Endothelial cell of hepatic sinusoid (primary cell): ENCODE measurements around the gene WDR27.

ENCODE experiments used
- in situ Hi-C: cut with HindIII; loops from 2 replicates; pipeline ENCODE4 v1.10.0; 2017; ENCODE audit warnings: low sequenced_read_pairs

Gene WDR27

DNA sequence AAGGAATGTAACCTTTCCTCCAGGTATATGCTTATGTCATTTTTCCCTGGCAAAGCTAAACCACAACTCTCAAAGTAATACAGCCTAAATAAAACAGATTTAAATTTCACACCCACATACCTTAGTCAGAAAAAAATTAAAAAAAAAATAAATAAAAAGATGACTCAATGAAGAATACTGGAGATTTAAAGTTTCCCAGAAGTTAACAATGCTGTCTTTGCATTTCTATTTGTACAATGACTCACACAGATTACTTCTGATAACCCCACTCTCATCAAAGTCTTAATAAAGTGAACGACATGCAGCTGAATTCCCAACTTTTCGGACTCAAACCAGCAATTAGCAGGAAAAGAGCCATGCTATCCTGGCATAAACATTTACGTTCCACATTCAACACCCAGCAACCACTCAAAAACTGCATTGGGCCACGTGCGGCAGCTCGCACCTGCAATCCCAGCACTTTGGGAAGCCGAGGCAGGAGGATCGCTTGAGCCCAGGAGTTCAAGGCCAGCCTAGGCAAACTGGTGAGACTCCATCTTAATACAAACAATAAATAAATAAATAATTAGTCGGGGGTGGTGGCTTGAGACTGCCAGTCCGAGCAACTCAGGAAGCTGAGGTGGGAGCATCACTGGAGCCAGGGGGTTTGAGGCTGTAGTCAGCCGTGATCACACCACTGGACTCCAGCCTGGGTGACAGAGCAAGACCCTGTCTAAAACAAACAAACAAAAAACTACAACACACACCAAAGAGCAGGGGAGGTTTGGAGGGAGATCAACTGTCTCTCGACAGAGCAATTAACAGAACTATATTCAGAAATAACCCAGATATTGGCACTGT lies 130.5 kb downstream of the WDR27 start:
- in situ Hi-C loops: no loop called here

DNA sequence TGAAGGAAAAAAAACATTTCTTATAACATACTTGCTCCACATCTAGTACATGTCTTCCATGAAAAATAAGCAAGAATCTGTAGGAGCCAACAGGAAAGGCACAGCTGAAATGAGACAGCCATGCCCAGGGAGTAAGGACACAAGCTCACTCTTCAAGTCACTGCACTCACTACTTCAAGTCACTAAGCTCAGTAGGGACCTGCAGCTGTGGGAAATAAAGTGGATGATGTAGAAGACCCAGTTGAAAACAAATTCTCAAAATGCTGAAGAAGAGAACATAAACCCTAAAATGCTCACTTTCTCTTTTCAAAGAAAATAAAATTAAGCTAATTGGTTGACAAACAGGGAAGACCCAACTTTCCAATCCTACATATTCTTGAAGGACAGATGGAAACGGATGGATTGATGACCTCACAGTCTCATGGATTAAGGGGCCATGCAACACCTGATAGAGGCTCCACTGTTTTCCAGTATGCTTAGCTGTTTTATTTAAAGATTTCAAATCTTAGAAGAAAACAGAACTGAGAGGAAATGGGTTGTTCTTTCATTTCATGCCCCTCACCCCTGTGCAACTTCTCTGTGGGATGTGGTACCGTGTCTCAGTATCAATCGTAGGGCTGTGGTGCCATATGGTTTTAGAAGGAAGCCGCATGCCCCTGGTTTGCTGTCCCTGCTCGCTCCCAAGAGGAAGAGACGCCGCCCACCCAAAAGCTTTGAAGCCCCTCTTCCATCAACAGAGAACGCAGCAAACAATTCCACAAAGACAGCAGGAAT lies 133.3 kb downstream of the WDR27 start:
- in situ Hi-C loops: loop anchor here (5.0 kb wide), 1 partner anchor 49 kb away; no protein-coding TSS in a partner anchor

DNA sequence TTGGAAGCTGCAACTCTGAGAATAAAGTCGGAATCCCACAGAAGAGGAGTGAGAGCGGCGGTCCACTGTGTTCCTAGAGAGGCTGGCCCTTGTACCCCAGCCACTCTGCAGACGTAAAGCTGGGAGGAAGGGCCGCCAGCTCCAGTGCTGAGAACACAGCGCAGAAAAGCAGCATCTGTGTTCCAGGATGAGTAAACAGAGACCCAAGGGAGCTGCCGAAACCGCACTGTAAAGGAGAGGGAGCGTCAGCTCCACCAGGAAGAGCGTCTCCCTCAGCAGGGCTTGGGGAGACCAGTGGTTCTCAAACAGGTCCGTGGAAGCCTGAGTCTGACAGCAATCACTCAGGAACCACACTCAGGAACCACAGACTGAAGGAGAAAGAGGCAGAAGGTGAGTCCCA lies 134.0 kb downstream of the WDR27 start:
- in situ Hi-C loops: loop anchor here (5.0 kb wide), 1 partner anchor 49 kb away; no protein-coding TSS in a partner anchor

- in situ Hi-C loops: loop anchor here (5.0 kb wide), 1 partner anchor 50 kb away; no protein-coding TSS in a partner anchor
These were observed 134.7 kb downstream of the WDR27 start for GRCh38 chr6:169566961-169567750.

GRCh38 chr6:169566319-169566718 lies 135.5 kb downstream of the WDR27 start:
- in situ Hi-C loops: loop anchor here (5.0 kb wide), 1 partner anchor 51 kb away; no protein-coding TSS in a partner anchor

- in situ Hi-C loops: loop anchor here (5.0 kb wide), 1 partner anchor 53 kb away; no protein-coding TSS in a partner anchor
These were observed 137.2 kb downstream of the WDR27 start for GRCh38 chr6:169564453-169565240.

DNA sequence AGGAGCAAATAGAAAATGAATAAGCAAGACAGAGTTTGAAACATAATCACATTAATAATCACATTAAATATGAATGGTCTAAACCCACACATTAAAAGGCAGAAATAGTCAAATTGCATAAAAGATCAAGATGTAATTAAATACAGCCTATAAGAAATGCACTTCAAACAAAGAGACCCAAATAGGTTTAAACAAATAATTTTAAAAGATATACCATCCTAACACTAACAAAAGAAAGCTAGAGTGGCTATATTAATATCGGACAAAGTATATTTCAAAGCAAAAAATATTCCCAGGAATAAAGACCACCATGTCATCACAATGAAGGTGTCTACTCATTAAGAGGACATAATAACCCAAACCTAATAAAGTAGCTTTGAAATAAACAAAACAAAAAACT lies 140.2 kb downstream of the WDR27 start:
- in situ Hi-C loops: no loop called here

- in situ Hi-C loops: no loop called here
These were observed 142.2 kb downstream of the WDR27 start for GRCh38 chr6:169559592-169559991.

GRCh38 chr6:169558774-169559441 lies 142.9 kb downstream of the WDR27 start:
- in situ Hi-C loops: no loop called here

DNA sequence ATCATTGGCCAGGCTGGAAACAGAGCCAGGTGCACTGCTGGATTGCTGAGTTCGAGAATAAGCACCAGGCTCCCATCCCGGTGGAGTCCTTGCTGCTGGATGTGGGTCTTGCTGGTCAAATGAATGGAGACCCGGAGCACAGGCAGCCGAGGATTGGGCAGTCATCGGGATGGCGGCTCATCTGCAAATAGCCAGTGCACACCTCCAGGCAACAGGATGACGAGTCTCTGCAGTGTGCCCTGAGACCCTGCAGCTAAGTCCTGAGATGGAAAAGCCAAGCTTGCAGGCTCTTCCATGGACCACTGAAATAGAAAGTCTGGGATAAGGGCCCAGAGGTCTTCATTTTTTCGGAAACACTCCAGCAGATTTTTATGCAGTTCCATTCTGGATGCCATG lies 143.5 kb downstream of the WDR27 start:
- in situ Hi-C loops: no loop called here

DNA sequence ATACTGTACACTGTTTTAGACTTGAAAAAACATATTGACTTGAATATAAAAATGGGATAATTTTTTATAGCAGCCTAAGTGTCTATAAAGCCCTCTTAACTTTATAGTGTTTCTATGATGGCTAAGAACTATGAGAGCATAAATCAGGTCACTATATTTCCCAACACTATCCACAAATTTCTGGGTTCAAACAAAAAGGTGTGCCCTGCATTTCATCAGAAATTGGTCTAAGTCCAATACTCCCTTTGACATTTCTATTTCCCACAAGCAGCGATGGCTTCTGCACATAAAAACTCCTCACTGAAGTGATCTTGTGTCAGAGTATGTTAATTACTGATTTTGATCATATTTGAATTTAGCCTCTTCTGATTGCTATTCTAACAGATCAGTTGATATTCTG lies 143.9 kb downstream of the WDR27 start:
- in situ Hi-C loops: no loop called here

- in situ Hi-C loops: no loop called here
These were observed 144.9 kb downstream of the WDR27 start for GRCh38 chr6:169556758-169557548.

DNA sequence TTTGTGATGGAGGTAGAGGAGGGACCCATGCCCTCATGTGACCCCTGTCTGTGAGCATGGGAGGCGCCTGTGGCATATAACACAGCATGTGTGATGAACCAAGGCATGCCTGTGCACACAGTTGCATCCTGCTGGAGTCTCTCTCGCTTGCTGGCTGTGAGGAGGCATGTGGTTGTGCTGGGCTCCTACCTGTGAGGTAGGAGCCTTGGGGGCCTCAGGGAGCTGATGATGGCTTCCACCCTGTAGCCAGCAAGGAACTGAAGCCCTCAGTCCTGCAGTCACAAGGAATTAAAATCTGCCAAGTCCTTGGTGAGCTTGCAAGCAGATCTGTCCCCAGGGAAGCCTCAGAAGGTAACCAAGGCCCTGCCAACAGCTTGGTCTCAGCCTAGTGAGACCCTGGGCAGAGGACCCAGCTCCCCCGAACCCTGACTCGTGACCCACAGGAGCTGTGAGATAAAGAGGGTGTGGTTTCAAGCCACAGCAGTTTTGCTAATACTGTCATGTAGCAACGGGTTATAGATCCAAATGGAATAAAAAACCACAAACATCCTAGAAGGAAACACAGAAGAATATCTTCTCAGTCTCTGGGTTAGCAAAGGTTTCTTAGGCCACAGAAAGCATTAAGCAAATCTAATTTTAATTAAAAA lies 145.7 kb downstream of the WDR27 start:
- in situ Hi-C loops: no loop called here

GRCh38 chr6:169545982-169546381 lies 155.8 kb downstream of the WDR27 start:
- in situ Hi-C loops: loop anchor here (5.0 to 10.0 kb wide), 2 partner anchors 99 to 561 kb away; no protein-coding TSS in a partner anchor

DNA sequence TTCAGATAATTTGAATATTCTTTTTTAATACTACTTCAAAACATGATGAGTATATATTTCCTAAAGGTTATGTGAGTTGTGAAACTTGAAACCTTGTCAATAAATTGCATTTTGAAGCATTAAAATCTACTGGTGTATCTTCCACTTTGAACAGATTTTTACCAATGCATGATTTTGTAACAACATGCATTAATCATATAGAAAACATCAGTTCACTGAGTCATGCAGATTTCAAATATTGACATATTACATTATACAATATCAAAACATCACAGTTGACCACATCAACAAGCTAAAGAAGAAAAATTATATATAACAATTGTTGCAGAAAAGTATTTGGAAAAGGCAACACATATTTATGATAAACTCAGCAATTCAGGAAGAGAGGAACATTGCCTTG lies 158.1 kb downstream of the WDR27 start:
- in situ Hi-C loops: loop anchor here (10.0 kb wide), 1 partner anchor 559 kb away; no protein-coding TSS in a partner anchor

DNA sequence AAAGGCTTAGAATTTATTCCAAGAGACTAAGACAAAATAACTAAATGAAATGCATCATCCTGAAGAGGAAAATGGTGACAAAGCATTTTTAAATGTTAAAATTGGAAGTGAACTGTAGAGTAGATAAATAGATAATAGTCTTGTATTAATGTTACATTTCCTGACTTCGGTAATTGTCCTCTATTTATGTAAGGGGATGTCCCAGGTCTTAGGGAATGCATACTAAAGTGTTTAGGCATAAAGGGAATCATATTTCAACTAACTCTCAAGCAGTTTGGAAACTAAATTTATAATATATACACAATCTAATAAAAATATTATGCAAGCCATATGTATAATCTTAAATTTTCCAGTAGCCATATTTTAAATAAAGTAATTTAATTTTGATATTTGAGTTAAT lies 159.3 kb downstream of the WDR27 start:
- in situ Hi-C loops: loop anchor here (10.0 kb wide), 1 partner anchor 558 kb away; no protein-coding TSS in a partner anchor

- in situ Hi-C loops: no loop called here
These were observed 162.5 kb downstream of the WDR27 start for GRCh38 chr6:169539176-169539897.
